NCI-H526 (cell line): ENCODE measurements around the gene C3orf70.
A peak's percentile ranks its signal among the peaks of the same experiment; 100 is the strongest.
"Not testable (repeated sequence)": the region's sequence is repeated elsewhere in the genome, so short reads cannot be mapped to it uniquely, and the experiment has no call there.

Experiments used
- DNase-seq, 2 experiments: peaks; one replicate each; lab custom pipeline; 2025; lab: John Stamatoyannopoulos, UW

C3orf70 gene

GRCh38 chr3:185151101-185151963, 1.5 kb downstream of the C3orf70 start:
- peak in 1 of 2 experiments; percentile 5 for DNase-seq

- DNase-seq = no peak
Measured at GRCh38 chr3:185150561-185150960, 2.3 kb downstream of the C3orf70 start.

- no peak for DNase-seq
Measured at GRCh38 chr3:185149591-185149990, 3.3 kb downstream of the C3orf70 start.

GRCh38 chr3:185145511-185145910, 7.3 kb downstream of the C3orf70 start:
- DNase-seq = no peak

- DNase-seq = no peak
Measured at GRCh38 chr3:185144784-185145183, 8.1 kb downstream of the C3orf70 start.

GRCh38 chr3:185137821-185138220, 15.0 kb downstream of the C3orf70 start:
- no peak for DNase-seq

GRCh38 chr3:185134509-185134908, 18.4 kb downstream of the C3orf70 start:
- no peak for DNase-seq

- no peak for DNase-seq
Measured at GRCh38 chr3:185131602-185132256, 21.1 kb downstream of the C3orf70 start.

GRCh38 chr3:185129083-185129482, 23.8 kb downstream of the C3orf70 start:
- no peak for DNase-seq

- DNase-seq = no peak
Measured at GRCh38 chr3:185126201-185126600, 26.7 kb downstream of the C3orf70 start.

GRCh38 chr3:185120126-185120525, 32.7 kb downstream of the C3orf70 start:
- no peak for DNase-seq

GRCh38 chr3:185115371-185115770, 37.5 kb downstream of the C3orf70 start:
- DNase-seq = no peak

GRCh38 chr3:185114756-185115155, 38.1 kb downstream of the C3orf70 start:
- no peak for DNase-seq

GRCh38 chr3:185112186-185112585, 40.7 kb downstream of the C3orf70 start:
- no peak for DNase-seq

- not testable (repeated sequence) for DNase-seq
Measured at GRCh38 chr3:185109012-185109411, 43.8 kb downstream of the C3orf70 start.

- not testable (repeated sequence) for DNase-seq
Measured at GRCh38 chr3:185106256-185106890, 46.5 kb downstream of the C3orf70 start.

GRCh38 chr3:185103359-185104127, 49.3 kb downstream of the C3orf70 start:
- DNase-seq = peak; percentile 92 to 98

- no peak for DNase-seq
Measured at GRCh38 chr3:185094697-185095096, 58.2 kb downstream of the C3orf70 start.

GRCh38 chr3:185093116-185093515, 59.7 kb downstream of the C3orf70 start:
- DNase-seq = no peak

- peak in 1 of 2 experiments; percentile 30 for DNase-seq
Measured at GRCh38 chr3:185090811-185091210, 62.0 kb downstream of the C3orf70 start.

GRCh38 chr3:185089751-185090150, 63.1 kb downstream of the C3orf70 start:
- DNase-seq = no peak

- DNase-seq = no peak
Measured at GRCh38 chr3:185089343-185089742, 63.5 kb downstream of the C3orf70 start.
